GM12878 (cell line): ENCODE measurements around the gene DIAPH3. TPM values are rescaled to one million over a fixed set of nuclear protein-coding genes. Genes with fewer than 3 reads are reported as not detected.

Experiments
- ATAC-seq: fragments of 200-7000 bp; cut with Tn5 transposase; 3 replicates; pipeline ENCODE4 v1.9.1; 2020; ENCODE audit warnings: mild to moderate bottlenecking, moderate library complexity
- BruUV-seq: library from RNA; stranded (reverse); fragments of 400-500 nt; replicated peaks from 2 replicates; lab custom pipeline; 2021; lab: Mats Ljungman, UMichigan
- CTCF ChIA-PET: fragments of 300-600 bp; sonication (Branson Sonifier 250); formaldehyde crosslinking; extraction: SDS; loops from one replicate; lab custom pipeline; 2021; ENCODE audit warnings: inconsistent platforms; lab: Yijun Ruan, JAX
- POLR2A ChIA-PET: fragments of 350-600 bp; formaldehyde crosslinking; extraction: SDS; loops from one replicate; lab custom pipeline; 2021; ENCODE audit warnings: inconsistent platforms; lab: Charles Lee
- RAD21 ChIA-PET: fragments of 300-600 bp; sonication (Branson Sonifier 250); formaldehyde crosslinking; loops from one replicate; lab custom pipeline; 2023; ENCODE audit warnings: antibody characterized with exemption; ENCODE audit not compliant: unreplicated experiment; lab: Charles Lee
- SMC1A ChIA-PET: fragments of 300-600 bp; sonication (Branson Sonifier 250); formaldehyde crosslinking; loops from one replicate; lab custom pipeline; 2023; ENCODE audit not compliant: unreplicated experiment, uncharacterized antibody; lab: Charles Lee
- DNase-seq: peaks from one replicate; pipeline ENCODE4 v3.0.0-alpha.2; 2011; ENCODE audit warnings: low read depth, low spot score
- FAIRE-seq: peaks from 3 replicates; lab custom pipeline; 2011; peaks lifted over from hg19 to GRCh38; lab: Jason Lieb, UNC
- H2AFZ ChIP-seq: 2 replicates; pipeline ENCODE4 v1.6.0; 2011; ENCODE audit warnings: low read depth, low read length, control low read depth; ENCODE audit not compliant: control insufficient read depth
- H3K27ac ChIP-seq: 2 replicates; pipeline ENCODE4 v1.5.1; 2011; ENCODE audit warnings: control low read depth; ENCODE audit not compliant: control insufficient read depth, insufficient read depth
- H3K27me3 ChIP-seq, 2 experiments: replicated peaks in 1 of 2; 2 replicates each; pipeline versions ENCODE4 v1.6.0 to v1.6.1; 2011; ENCODE audit warnings: low read length in 1 of 2; ENCODE audit not compliant: control insufficient read depth in 2 of 2, insufficient read depth in 2 of 2
- H3K36me3 ChIP-seq, 2 experiments: 2 replicates each; pipeline ENCODE4 v1.5.1; 2011; ENCODE audit warnings: low read length in 1 of 2; ENCODE audit not compliant: control insufficient read depth in 2 of 2, insufficient read depth in 2 of 2
- H3K4me1 ChIP-seq: 2 replicates; pipeline ENCODE4 v1.6.1; 2011; ENCODE audit warnings: mild to moderate bottlenecking, low read length, moderate library complexity, mixed read lengths; ENCODE audit not compliant: control insufficient read depth, insufficient read depth
- H3K4me2 ChIP-seq: 2 replicates; pipeline ENCODE4 v1.6.0; 2011; ENCODE audit warnings: control low read depth; ENCODE audit not compliant: control insufficient read depth, insufficient read depth
- H3K4me3 ChIP-seq: fragments of 200-600 bp; sonication (generic); 2 replicates; pipeline ENCODE4 v1.5.1; 2016
- H3K79me2 ChIP-seq: 2 replicates; pipeline ENCODE4 v1.6.0; 2011; ENCODE audit warnings: low read length; ENCODE audit not compliant: control insufficient read depth, insufficient read depth
- H3K9ac ChIP-seq: 2 replicates; pipeline ENCODE4 v1.8.0; 2011; ENCODE audit warnings: low read length, control low read depth, mixed read lengths; ENCODE audit not compliant: control insufficient read depth, insufficient read depth
- H3K9me3 ChIP-seq: replicated peaks from 3 replicates; pipeline ENCODE4 v1.5.1; 2011; ENCODE audit warnings: mild to moderate bottlenecking, low read length; ENCODE audit not compliant: control insufficient read depth, insufficient read depth
- H4K20me1 ChIP-seq: 2 replicates; pipeline ENCODE4 v1.6.0; 2011; ENCODE audit not compliant: control insufficient read depth, insufficient read depth
- BRCA1 ChIP-seq: IDR thresholded peaks from 2 replicates; pipeline ENCODE4 v1.6.1; 2011; ENCODE audit warnings: low read depth, low read length, improper control_type of control experiment
- CHD2 ChIP-seq: IDR thresholded peaks from 2 replicates; pipeline ENCODE4 v1.6.1; 2011; ENCODE audit warnings: low read depth, low read length, improper control_type of control experiment, borderline replicate concordance
- CREB1 ChIP-seq: IDR thresholded peaks from 2 replicates; pipeline ENCODE4 v1.6.1; 2012; ENCODE audit warnings: low read depth, mild to moderate bottlenecking, inconsistent platforms
- CREM ChIP-seq: IDR thresholded peaks from 2 replicates; pipeline ENCODE4 v1.6.1; 2014; ENCODE audit warnings: antibody characterized with exemption, low read depth
- EED ChIP-seq: sonication (generic); IDR thresholded peaks from 2 replicates; pipeline ENCODE4 v1.6.1; 2016; ENCODE audit warnings: antibody characterized with exemption, low read depth
- ESRRA ChIP-seq: IDR thresholded peaks from 2 replicates; pipeline ENCODE4 v1.6.1; 2012; ENCODE audit warnings: mild to moderate bottlenecking, low read length, improper control_type of control experiment
- FOS ChIP-seq: IDR thresholded peaks from 3 replicates; pipeline ENCODE4 v1.6.1; 2011; ENCODE audit warnings: borderline replicate concordance; ENCODE audit not compliant: insufficient read length; ENCODE audit errors: extremely low read depth
- FOXM1 ChIP-seq: IDR thresholded peaks from 2 replicates; pipeline ENCODE4 v1.6.1; 2012; ENCODE audit warnings: low read depth, mild to moderate bottlenecking, inconsistent platforms, low read length, moderate library complexity
- JUND ChIP-seq: IDR thresholded peaks from 2 replicates; pipeline ENCODE4 v1.6.1; 2012; ENCODE audit warnings: low read depth, mild to moderate bottlenecking, low read length, improper control_type of control experiment, moderate library complexity
- KLF5 ChIP-seq: fragments of 450-650 bp; IDR thresholded peaks from 2 replicates; pipeline ENCODE4 v1.6.1; 2014; ENCODE audit warnings: mild to moderate bottlenecking; ENCODE audit not compliant: partially characterized antibody
- LARP7 ChIP-seq: fragments of 450-650 bp; IDR thresholded peaks from 2 replicates; pipeline ENCODE4 v1.6.1; 2017; ENCODE audit warnings: mild to moderate bottlenecking
- MEF2B ChIP-seq: fragments of 450-650 bp; IDR thresholded peaks from 2 replicates; pipeline ENCODE4 v1.6.1; 2018; ENCODE audit warnings: mild to moderate bottlenecking, moderate library complexity; ENCODE audit not compliant: partially characterized antibody, poor library complexity, severe bottlenecking
- MTA2 ChIP-seq: fragments of 450-650 bp; IDR thresholded peaks from 2 replicates; pipeline ENCODE4 v1.6.1; 2016; ENCODE audit warnings: low read depth, mild to moderate bottlenecking, moderate library complexity
- MYC ChIP-seq: IDR thresholded peaks from 2 replicates; pipeline ENCODE4 v1.6.1; 2011; ENCODE audit warnings: mild to moderate bottlenecking, low read length, moderate library complexity, inconsistent platforms; ENCODE audit not compliant: insufficient read depth, insufficient replicate concordance, insufficient read length, severe bottlenecking
- PML ChIP-seq: IDR thresholded peaks from 2 replicates; pipeline ENCODE4 v1.6.1; 2012; ENCODE audit warnings: low read length, inconsistent platforms
- POLR2A ChIP-seq: IDR thresholded peaks from 2 replicates; pipeline ENCODE4 v1.6.1; 2011; ENCODE audit warnings: low read depth, mild to moderate bottlenecking, low read length
- RAD51 ChIP-seq: fragments of 450-650 bp; IDR thresholded peaks from 2 replicates; pipeline ENCODE4 v1.6.1; 2016; ENCODE audit warnings: moderate library complexity, mild to moderate bottlenecking, inconsistent platforms
- SIX5 ChIP-seq: IDR thresholded peaks from 2 replicates; pipeline ENCODE4 v1.6.1; 2011; ENCODE audit warnings: mild to moderate bottlenecking, low read depth, low read length, moderate library complexity; ENCODE audit not compliant: severe bottlenecking
- SMAD1 ChIP-seq: fragments of 450-650 bp; IDR thresholded peaks from 2 replicates; pipeline ENCODE4 v1.6.1; 2018; ENCODE audit warnings: mild to moderate bottlenecking, low read depth; ENCODE audit not compliant: partially characterized antibody
- STAT3 ChIP-seq: IDR thresholded peaks from 2 replicates; pipeline ENCODE4 v1.6.1; 2011; ENCODE audit warnings: low read depth, low read length, improper control_type of control experiment
- TCF12 ChIP-seq: IDR thresholded peaks from 2 replicates; pipeline ENCODE4 v1.6.1; 2011; ENCODE audit warnings: low read depth, mild to moderate bottlenecking, low read length
- ZBED1 ChIP-seq: IDR thresholded peaks from 2 replicates; pipeline ENCODE4 v1.6.1; 2016; ENCODE audit warnings: borderline replicate concordance
- WGBS: methylation state at CpG from one replicate; pipeline ENCODE4 v1.1.6; 2016; ENCODE audit warnings: low lambda C conversion rate; ENCODE audit not compliant: insufficient replicate concordance, insufficient coverage; ENCODE audit errors: missing lambda C conversion rate; 5-methylcytosine and 5-hydroxymethylcytosine counted together
- in situ Hi-C: fragments of 300-500 bp; cut with MboI; formaldehyde crosslinking; loops from 9 replicates; pipeline ENCODE4 v1.14.3; 2018; ENCODE audit warnings: mixed read lengths
- intact Hi-C: fragments of 100-400 bp; cut with micrococcal nuclease; formaldehyde crosslinking; loops from one replicate; pipeline ENCODE4 v1.14.2; 2022; ENCODE audit not compliant: unreplicated experiment
- polyA plus RNA-seq, 11 experiments: library from polyadenylated mRNA; depleted of rRNA in 4 of 11; unstranded in 6 of 11; stranded (reverse) in 5 of 11; fragments of >200 nt; fragmentation: Nextera tagmentation in 4 of 11; fragmentation: Illumina TruSeq in 1 of 11; extraction: Ambion mirVana in 4 of 11; extraction: Trizol in 1 of 11; gene quantifications; 1 replicate in 1 of 11; 2 replicates in 10 of 11; pipeline versions ENCODE4 v1.2.1 to v1.2.3, GENCODE V29; 2011 to 2016; ENCODE audit warnings: inconsistent platforms in 2 of 11, missing spikeins in 2 of 11, low read depth in 1 of 11
- total RNA-seq, 4 experiments: library from RNA; depleted of rRNA in 3 of 4; stranded (reverse); fragments of >200 nt in 3 of 4; fragmentation: Illumina TruSeq in 1 of 4; extraction: Trizol in 1 of 4; gene quantifications; 2 replicates each; pipeline versions ENCODE4 v1.2.1 to v1.2.3, GENCODE V29; 2013 to 2021
- TF ChIP-seq, protein P1 (sequence below): IDR thresholded peaks from 2 replicates; pipeline ENCODE4 v1.6.1; 2012; ENCODE audit warnings: mild to moderate bottlenecking, low read depth, low read length
- TF ChIP-seq, protein P2 (sequence below): IDR thresholded peaks from 2 replicates; pipeline ENCODE4 v1.6.1; 2011; ENCODE audit warnings: low read depth, mild to moderate bottlenecking, low read length, moderate library complexity, borderline replicate concordance; ENCODE audit errors: extremely low read depth

The DIAPH3 gene
- total and polyA plus RNA-seq, 10 of the 15 experiments (the other 5 are each of a cell fraction or from before 2014, with no cell fraction given): 10.1 to 25.2 (median 15.4) TPM

DNA sequence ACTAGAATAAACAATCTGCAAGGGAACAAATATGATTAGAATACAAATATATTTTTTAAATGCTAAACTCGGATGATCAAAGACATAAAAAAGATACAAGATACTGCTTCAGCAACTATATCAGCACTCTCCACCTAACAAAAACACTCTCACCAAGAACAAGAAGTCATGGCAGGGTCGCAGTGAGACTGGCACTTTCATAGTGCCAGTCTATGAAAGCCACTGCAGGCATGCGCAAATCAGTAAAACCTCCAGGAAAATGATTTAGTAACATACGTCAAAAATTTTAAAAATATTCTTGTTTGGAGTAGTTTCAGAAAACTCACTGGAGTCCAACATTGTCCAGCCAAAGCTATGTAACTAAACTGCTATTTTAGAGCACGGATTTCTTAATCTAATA, 295.9 kb downstream of the DIAPH3 start (continued):
- no peak for TF ChIP-seq FOS
- TF ChIP-seq PML: no peak
- no peak for TF ChIP-seq SIX5
- no peak for TF ChIP-seq STAT3
- no peak for TF ChIP-seq ESRRA
- TF ChIP-seq KLF5: no peak
- TF ChIP-seq, protein P1, sequence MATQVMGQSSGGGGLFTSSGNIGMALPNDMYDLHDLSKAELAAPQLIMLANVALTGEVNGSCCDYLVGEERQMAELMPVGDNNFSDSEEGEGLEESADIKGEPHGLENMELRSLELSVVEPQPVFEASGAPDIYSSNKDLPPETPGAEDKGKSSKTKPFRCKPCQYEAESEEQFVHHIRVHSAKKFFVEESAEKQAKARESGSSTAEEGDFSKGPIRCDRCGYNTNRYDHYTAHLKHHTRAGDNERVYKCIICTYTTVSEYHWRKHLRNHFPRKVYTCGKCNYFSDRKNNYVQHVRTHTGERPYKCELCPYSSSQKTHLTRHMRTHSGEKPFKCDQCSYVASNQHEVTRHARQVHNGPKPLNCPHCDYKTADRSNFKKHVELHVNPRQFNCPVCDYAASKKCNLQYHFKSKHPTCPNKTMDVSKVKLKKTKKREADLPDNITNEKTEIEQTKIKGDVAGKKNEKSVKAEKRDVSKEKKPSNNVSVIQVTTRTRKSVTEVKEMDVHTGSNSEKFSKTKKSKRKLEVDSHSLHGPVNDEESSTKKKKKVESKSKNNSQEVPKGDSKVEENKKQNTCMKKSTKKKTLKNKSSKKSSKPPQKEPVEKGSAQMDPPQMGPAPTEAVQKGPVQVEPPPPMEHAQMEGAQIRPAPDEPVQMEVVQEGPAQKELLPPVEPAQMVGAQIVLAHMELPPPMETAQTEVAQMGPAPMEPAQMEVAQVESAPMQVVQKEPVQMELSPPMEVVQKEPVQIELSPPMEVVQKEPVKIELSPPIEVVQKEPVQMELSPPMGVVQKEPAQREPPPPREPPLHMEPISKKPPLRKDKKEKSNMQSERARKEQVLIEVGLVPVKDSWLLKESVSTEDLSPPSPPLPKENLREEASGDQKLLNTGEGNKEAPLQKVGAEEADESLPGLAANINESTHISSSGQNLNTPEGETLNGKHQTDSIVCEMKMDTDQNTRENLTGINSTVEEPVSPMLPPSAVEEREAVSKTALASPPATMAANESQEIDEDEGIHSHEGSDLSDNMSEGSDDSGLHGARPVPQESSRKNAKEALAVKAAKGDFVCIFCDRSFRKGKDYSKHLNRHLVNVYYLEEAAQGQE: no peak
- TF ChIP-seq BRCA1: no peak
- TF ChIP-seq POLR2A: no peak
- no peak for TF ChIP-seq JUND

DNA sequence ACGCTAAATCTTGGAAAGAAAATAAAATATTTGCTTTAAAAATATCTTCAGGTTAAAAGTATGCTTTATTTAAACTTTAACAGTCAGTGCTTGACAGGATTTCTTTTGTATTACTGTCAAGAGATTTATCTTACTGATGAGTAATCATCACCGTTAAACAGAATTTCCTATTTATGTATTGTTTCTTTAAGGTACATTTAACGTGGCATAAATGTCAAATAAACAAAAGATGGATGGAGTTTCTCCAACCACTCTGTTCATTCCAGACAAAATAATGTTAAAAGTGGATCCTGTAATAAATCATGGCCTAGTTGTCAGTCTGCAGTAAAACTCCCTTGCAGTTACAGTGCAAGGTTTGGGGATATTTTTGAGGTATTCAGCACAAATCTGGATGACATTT, 298.3 kb downstream of the DIAPH3 start:
- Histone ChIP-seq H3K4me1 (no peaks in the 10 kb centered on the region), H3K9me3 (no peaks in the 10 kb centered on the region), H3K4me3 (no peak overlapping the region), H3K9ac (no peak overlapping the region), H4K20me1 (no peaks in the 10 kb centered on the region), H2AFZ (no peak overlapping the region), H3K27ac (no peak overlapping the region), H3K4me2 (no peak overlapping the region), H3K79me2 (no peaks in the 10 kb centered on the region), H3K36me3 (no peaks in the 10 kb centered on the region; a peak in 1 of 4 replicates), H3K27me3 (no peaks in the 10 kb centered on the region)
- SMC1A ChIA-PET: no interaction called here
- ATAC-seq (no peak), FAIRE-seq (no peak), DNase-seq (no peak)
- RAD21 ChIA-PET: no interaction called here
- TF ChIP-seq LARP7 (no peak), RAD51 (no peak), FOXM1 (no peak), CREB1 (no peak), SMAD1 (no peak), CREM (no peak), MEF2B (no peak), MTA2 (no peak), EED (no peak), MYC (no peak), TCF12 (no peak), ZBED1 (no peak), CHD2 (no peak)
- TF ChIP-seq, protein P2, sequence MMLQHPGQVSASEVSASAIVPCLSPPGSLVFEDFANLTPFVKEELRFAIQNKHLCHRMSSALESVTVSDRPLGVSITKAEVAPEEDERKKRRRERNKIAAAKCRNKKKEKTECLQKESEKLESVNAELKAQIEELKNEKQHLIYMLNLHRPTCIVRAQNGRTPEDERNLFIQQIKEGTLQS: no peak
- CTCF ChIA-PET: no interaction called here
- in situ Hi-C loops (no loop called here), intact Hi-C loops (no loop called here)
- WGBS: 83% methylated on average over 3 of the region's 3 CpGs
- BruUV-seq: no TSS peak
- POLR2A ChIA-PET: no interaction called here
